ENCODE data around the gene SLC32A1. TPM values are rescaled to one million over a fixed set of nuclear protein-coding genes. Genes with fewer than 3 reads are reported as not detected.

Gene SLC32A1
- total and polyA plus RNA-seq, 2 of the 13 experiments (the other 11 are each of a cell fraction or from before 2014, with no cell fraction given): not detected

GRCh38 chr20:38698541-38698940 lies 25.7 kb upstream of the SLC32A1 start (continued):
- TF ChIP-seq ARID5B (CRISPR knock-in tag; IDR thresholded peaks at IDR 0.05) (no peak), ZNF589 (CRISPR knock-in tag; conservative IDR thresholded peaks at IDR 0.05) (no peak), SRSF1 (optimal IDR thresholded peaks at IDR 0.05; ENCODE audit: low read depth, low read length) (no peak), IRF1 (CRISPR knock-in tag; IDR thresholded peaks at IDR 0.05; ENCODE audit: low read depth) (no peak), CHD4 (IDR thresholded peaks at IDR 0.05; ENCODE audit: borderline replicate concordance, low read length) (no peak), DMAP1 (CRISPR knock-in tag; IDR thresholded peaks at IDR 0.05) (no peak), TFAP4 (IDR thresholded peaks at IDR 0.05; ENCODE audit: borderline replicate concordance, low read depth) (no peak)

GRCh38 chr20:38700141-38700540 lies 24.1 kb upstream of the SLC32A1 start:
- Histone ChIP-seq H3K27me3 (ENCODE audit: control insufficient read depth in 1 of 2, insufficient read depth in 2 of 2, low read length in 2 of 2) (peaks cover 10 to 74% of the 10 kb centered on the region in 2 experiments), H3K36me3 (replicated peaks in 1 of 2; ENCODE audit: control insufficient read depth in 1 of 2, insufficient read depth in 2 of 2, low read length in 2 of 2) (no peaks in the 10 kb centered on the region), H4K20me1 (ENCODE audit: insufficient read depth, low read length) (no peaks in the 10 kb centered on the region; the same call in 1 of the 2 replicates), H3K9ac (ENCODE audit: insufficient read depth, low read depth, low read length) (no peak overlapping the region), H3K4me3 (replicated peaks in 1 of 3; ENCODE audit: insufficient read depth in 1 of 3, low read depth in 2 of 3, low read length in 3 of 3) (no peak overlapping the region), H3K9me3 (ENCODE audit: low read length) (no peaks in the 10 kb centered on the region), H3K4me2 (ENCODE audit: low read depth, low read length) (no peak overlapping the region), H3K27ac (ENCODE audit: extremely low read length, insufficient read depth, low read length) (no peak overlapping the region), H2AFZ (ENCODE audit: low read length) (no peak overlapping the region), H3K79me2 (ENCODE audit: insufficient read depth, low read length) (no peaks in the 10 kb centered on the region), H3K4me1 (ENCODE audit: insufficient read depth, low read length) (no peaks in the 10 kb centered on the region)
- in situ Hi-C loops (cut with HindIII; ENCODE audit: extremely low pct_ligation_motif_present, low pct_unique_long_range_greater_than_20kb) (no loop called here), intact Hi-C loops (cut with micrococcal nuclease; ENCODE audit: unreplicated experiment) (no loop called here)
- CTCF ChIA-PET (ENCODE audit: low intra/inter-chr PET ratio, low total read pairs): no interaction called here
- 13% methylated on average over 4 of the region's 4 CpGs for WGBS (ENCODE audit: low lambda C conversion rate)
- ATAC-seq (no peak), FAIRE-seq (no peak), DNase-seq (ENCODE audit: low spot score) (no peak)
- no TSS peak for BruUV-seq (replicated peaks)
- POLR2A ChIA-PET: no interaction called here
- no peak for TF ChIP-seq ZNF652 (CRISPR knock-in tag; IDR thresholded peaks at IDR 0.05; ENCODE audit: borderline replicate concordance, low read depth)
- TF ChIP-seq DDIT3 (CRISPR knock-in tag; IDR thresholded peaks at IDR 0.05): no peak
- TF ChIP-seq ARHGAP35 (CRISPR knock-in tag; IDR thresholded peaks at IDR 0.05; ENCODE audit: borderline replicate concordance): no peak
- no peak for TF ChIP-seq ZC3H13 (CRISPR knock-in tag; IDR thresholded peaks at IDR 0.05)
- TF ChIP-seq ZNF558 (CRISPR knock-in tag; IDR thresholded peaks at IDR 0.05; ENCODE audit: borderline replicate concordance): no peak
- TF ChIP-seq ZNF781 (CRISPR knock-in tag; IDR thresholded peaks at IDR 0.05; ENCODE audit: borderline replicate concordance, not compliant biosample characterization): no peak
- no peak for TF ChIP-seq MAZ (IDR thresholded peaks at IDR 0.05; ENCODE audit: borderline replicate concordance, low read depth, low read length)
- TF ChIP-seq MAZ (CRISPR knock-in tag; IDR thresholded peaks at IDR 0.05; ENCODE audit: low read depth): no peak
- no peak for TF ChIP-seq TCF7 (IDR thresholded peaks at IDR 0.05; ENCODE audit: low read depth)
- no peak for TF ChIP-seq DPF2 (CRISPR knock-in tag; IDR thresholded peaks at IDR 0.05; ENCODE audit: borderline replicate concordance, low read depth)
- no peak for TF ChIP-seq AGO2 (optimal IDR thresholded peaks at IDR 0.05; ENCODE audit: low read depth, low read length)
- no peak for TF ChIP-seq ZNF24 (IDR thresholded peaks at IDR 0.05)
